ENCODE data around the gene SLC7A11.

SLC7A11 gene

DNA sequence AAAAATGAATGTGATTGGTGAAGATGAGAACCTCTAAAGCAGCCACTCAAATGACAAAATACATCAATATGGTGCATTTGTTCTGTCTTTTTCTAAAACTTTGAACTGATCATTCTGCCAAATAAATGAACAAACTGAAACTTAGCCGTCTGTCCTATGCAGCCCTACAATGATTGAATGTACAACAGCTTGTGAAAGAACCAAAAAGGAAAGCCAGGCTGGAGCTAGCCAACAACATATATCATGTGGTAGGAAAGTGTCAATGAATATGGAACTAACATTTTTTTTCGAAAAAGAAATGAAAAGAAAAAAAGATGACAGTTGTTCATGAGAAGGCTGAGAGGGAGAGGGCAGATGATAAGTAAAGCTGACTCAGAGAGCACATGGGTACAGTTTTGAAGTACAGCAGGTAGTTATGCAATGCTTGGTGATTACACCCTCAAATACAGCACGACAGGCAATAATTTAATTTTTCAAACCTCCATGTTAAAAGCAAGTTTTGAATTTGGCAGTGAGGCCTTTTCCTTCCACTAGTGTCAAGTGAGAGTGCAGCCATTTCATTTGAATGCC lies 21.2 kb upstream of the SLC7A11 start:
- DNase-seq (ENCODE audit: low spot score) = no peak

DNA sequence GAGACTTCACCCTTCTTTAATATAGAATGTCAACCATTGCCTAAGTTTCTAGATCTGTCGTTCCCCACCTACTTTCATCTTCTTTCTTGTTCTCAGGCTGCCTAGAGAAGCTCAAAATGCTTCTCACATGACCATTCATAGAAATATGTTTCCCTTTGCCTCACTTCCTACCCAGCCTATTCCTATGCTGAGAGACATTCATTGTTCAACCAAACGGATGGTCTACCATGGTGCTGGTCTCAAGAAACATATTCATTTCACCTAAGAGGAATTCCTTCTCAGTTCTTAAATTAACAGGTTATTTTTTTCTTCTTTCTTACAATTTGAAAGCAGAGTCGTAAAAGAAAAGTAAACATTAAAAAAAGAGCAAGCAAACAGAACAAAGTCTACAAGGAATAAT lies 20.3 kb upstream of the SLC7A11 start:
- H3K36me3 ChIP-seq (ENCODE audit: low read depth) = no peaks in the 10 kb centered on the region
- no peaks in the 10 kb centered on the region for H3K9me3 ChIP-seq (ENCODE audit: severe bottlenecking)
- no peak overlapping the region for H3K27ac ChIP-seq (ENCODE audit: poor library complexity, severe bottlenecking)
- H3K4me3 ChIP-seq (ENCODE audit: severe bottlenecking) = no peak overlapping the region
- DNase-seq (ENCODE audit: low spot score) = no peak
- no peaks in the 10 kb centered on the region for H3K27me3 ChIP-seq (ENCODE audit: insufficient read depth, poor library complexity, severe bottlenecking)
- TF ChIP-seq, protein P1, sequence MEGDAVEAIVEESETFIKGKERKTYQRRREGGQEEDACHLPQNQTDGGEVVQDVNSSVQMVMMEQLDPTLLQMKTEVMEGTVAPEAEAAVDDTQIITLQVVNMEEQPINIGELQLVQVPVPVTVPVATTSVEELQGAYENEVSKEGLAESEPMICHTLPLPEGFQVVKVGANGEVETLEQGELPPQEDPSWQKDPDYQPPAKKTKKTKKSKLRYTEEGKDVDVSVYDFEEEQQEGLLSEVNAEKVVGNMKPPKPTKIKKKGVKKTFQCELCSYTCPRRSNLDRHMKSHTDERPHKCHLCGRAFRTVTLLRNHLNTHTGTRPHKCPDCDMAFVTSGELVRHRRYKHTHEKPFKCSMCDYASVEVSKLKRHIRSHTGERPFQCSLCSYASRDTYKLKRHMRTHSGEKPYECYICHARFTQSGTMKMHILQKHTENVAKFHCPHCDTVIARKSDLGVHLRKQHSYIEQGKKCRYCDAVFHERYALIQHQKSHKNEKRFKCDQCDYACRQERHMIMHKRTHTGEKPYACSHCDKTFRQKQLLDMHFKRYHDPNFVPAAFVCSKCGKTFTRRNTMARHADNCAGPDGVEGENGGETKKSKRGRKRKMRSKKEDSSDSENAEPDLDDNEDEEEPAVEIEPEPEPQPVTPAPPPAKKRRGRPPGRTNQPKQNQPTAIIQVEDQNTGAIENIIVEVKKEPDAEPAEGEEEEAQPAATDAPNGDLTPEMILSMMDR (IDR thresholded peaks at IDR 0.05; ENCODE audit: poor library complexity, severe bottlenecking) = no peak
- ATAC-seq (ENCODE audit: low read depth) = no peak
- H3K4me1 ChIP-seq (ENCODE audit: insufficient read depth, poor library complexity, severe bottlenecking) = peaks cover 43% of the 10 kb centered on the region

More for the DNA sequence above, 21.2 kb upstream of the SLC7A11 start:
- no peaks in the 10 kb centered on the region for H3K9me3 ChIP-seq (ENCODE audit: severe bottlenecking)
- no peaks in the 10 kb centered on the region for H3K36me3 ChIP-seq (ENCODE audit: low read depth)
- TF ChIP-seq, protein P1 (IDR thresholded peaks at IDR 0.05; ENCODE audit: poor library complexity, severe bottlenecking) = no peak
- H3K27ac ChIP-seq (ENCODE audit: poor library complexity, severe bottlenecking) = peak overlapping the region; percentile 20
- H3K4me3 ChIP-seq (ENCODE audit: severe bottlenecking) = no peak overlapping the region
- H3K27me3 ChIP-seq (ENCODE audit: insufficient read depth, poor library complexity, severe bottlenecking) = no peaks in the 10 kb centered on the region
- peak; percentile 74; the same call in 2 of the 3 replicates for ATAC-seq (ENCODE audit: low read depth)
- peaks cover 37% of the 10 kb centered on the region for H3K4me1 ChIP-seq (ENCODE audit: insufficient read depth, poor library complexity, severe bottlenecking)

DNA sequence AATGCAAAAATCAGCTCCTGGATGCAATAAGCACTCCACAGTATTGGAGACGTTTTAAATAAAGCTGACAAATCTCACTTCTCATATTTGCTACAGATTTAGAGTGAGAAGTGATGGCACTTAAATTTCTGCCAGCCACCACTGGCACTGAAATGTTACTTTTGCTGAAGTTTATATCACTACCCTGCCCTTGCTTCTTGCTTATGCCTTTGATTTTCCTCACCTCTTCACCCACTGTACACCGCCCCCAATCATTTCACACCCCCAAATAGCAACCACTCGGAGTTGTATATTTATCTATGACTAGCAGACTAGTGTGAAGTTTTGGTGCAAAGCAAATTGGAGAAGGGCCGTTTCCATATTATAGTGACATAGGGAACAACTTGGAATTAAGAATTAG lies 19.9 kb upstream of the SLC7A11 start:
- no peaks in the 10 kb centered on the region for H3K27me3 ChIP-seq (ENCODE audit: insufficient read depth, poor library complexity, severe bottlenecking)
- H3K4me1 ChIP-seq (ENCODE audit: insufficient read depth, poor library complexity, severe bottlenecking) = peaks cover 43% of the 10 kb centered on the region
- ATAC-seq (ENCODE audit: low read depth) = no peak
- no peaks in the 10 kb centered on the region for H3K36me3 ChIP-seq (ENCODE audit: low read depth)
- no peak overlapping the region for H3K4me3 ChIP-seq (ENCODE audit: severe bottlenecking)
- no peak for DNase-seq (ENCODE audit: low spot score)
- TF ChIP-seq, protein P1 (IDR thresholded peaks at IDR 0.05; ENCODE audit: poor library complexity, severe bottlenecking) = no peak
- no peaks in the 10 kb centered on the region for H3K9me3 ChIP-seq (ENCODE audit: severe bottlenecking)
- peak overlapping the region; percentile 92 for H3K27ac ChIP-seq (ENCODE audit: poor library complexity, severe bottlenecking)

DNA sequence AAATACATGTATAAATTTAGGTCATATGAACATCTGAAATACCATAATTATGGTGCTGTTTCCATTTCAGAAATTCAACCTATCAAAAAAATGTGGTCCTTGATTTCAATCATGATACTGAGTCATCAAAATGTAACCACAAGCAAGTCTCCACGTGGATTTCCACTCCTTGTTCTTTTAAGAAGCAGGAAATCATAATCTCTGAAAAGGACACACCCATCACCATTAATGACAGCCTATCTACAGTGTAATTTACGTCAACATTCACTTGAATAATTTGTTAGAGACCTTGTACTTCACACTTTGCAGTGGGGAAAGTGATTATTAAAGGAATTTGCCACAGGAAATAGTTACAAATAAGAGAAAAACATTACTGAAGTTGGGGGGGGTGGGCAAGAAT lies 17.7 kb upstream of the SLC7A11 start:
- DNase-seq (ENCODE audit: low spot score) (no peak), ATAC-seq (ENCODE audit: low read depth) (peak; percentile 80)
- TF ChIP-seq, protein P1 (IDR thresholded peaks at IDR 0.05; ENCODE audit: poor library complexity, severe bottlenecking) = no peak
- H3K27ac ChIP-seq (ENCODE audit: poor library complexity, severe bottlenecking) = peak overlapping the region; percentile 92
- H3K9me3 ChIP-seq (ENCODE audit: severe bottlenecking) = no peaks in the 10 kb centered on the region
- H3K36me3 ChIP-seq (ENCODE audit: low read depth) = no peaks in the 10 kb centered on the region
- H3K4me1 ChIP-seq (ENCODE audit: insufficient read depth, poor library complexity, severe bottlenecking) = peaks cover 49% of the 10 kb centered on the region
- H3K27me3 ChIP-seq (ENCODE audit: insufficient read depth, poor library complexity, severe bottlenecking) = no peaks in the 10 kb centered on the region
- no peak overlapping the region for H3K4me3 ChIP-seq (ENCODE audit: severe bottlenecking)

DNA sequence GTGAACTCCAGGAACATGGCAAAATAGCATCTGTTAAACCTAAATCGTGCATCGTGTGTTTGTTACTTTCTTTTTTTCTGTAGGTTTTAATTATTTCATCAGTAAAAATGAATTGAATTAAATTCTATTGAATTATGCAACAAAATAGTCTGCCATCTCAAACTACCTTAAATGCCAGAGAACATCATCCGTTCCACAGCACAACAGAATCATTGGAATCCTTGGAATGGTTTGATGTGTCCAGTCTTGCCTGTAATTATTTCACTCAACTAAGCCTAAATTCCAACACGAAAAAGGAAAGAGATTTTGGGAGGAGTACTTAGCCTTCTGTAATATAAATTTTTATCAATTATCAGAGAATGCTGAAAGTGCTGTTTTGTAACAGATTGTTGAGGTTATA lies 17.1 kb upstream of the SLC7A11 start:
- H3K27me3 ChIP-seq (ENCODE audit: insufficient read depth, poor library complexity, severe bottlenecking) = no peaks in the 10 kb centered on the region
- H3K4me3 ChIP-seq (ENCODE audit: severe bottlenecking) = no peak overlapping the region
- H3K36me3 ChIP-seq (ENCODE audit: low read depth) = no peaks in the 10 kb centered on the region
- H3K4me1 ChIP-seq (ENCODE audit: insufficient read depth, poor library complexity, severe bottlenecking) = peaks cover 50% of the 10 kb centered on the region
- TF ChIP-seq, protein P1 (IDR thresholded peaks at IDR 0.05; ENCODE audit: poor library complexity, severe bottlenecking) = no peak
- peak; percentile 86 for ATAC-seq (ENCODE audit: low read depth)
- no peak for DNase-seq (ENCODE audit: low spot score)
- peak overlapping the region; percentile 92 for H3K27ac ChIP-seq (ENCODE audit: poor library complexity, severe bottlenecking)
- no peaks in the 10 kb centered on the region for H3K9me3 ChIP-seq (ENCODE audit: severe bottlenecking)
